ENCODE measurements around the gene ZBTB49. TPM values are rescaled to one million over a fixed set of nuclear protein-coding genes. Genes with fewer than 3 reads are reported as not detected.
A peak's percentile ranks its signal among the peaks of the same experiment; 100 is the strongest.

Gene ZBTB49
- total RNA-seq, 3 donors from 2014 or later = 3.5 to 8.9 (median 8.4) TPM

DNA sequence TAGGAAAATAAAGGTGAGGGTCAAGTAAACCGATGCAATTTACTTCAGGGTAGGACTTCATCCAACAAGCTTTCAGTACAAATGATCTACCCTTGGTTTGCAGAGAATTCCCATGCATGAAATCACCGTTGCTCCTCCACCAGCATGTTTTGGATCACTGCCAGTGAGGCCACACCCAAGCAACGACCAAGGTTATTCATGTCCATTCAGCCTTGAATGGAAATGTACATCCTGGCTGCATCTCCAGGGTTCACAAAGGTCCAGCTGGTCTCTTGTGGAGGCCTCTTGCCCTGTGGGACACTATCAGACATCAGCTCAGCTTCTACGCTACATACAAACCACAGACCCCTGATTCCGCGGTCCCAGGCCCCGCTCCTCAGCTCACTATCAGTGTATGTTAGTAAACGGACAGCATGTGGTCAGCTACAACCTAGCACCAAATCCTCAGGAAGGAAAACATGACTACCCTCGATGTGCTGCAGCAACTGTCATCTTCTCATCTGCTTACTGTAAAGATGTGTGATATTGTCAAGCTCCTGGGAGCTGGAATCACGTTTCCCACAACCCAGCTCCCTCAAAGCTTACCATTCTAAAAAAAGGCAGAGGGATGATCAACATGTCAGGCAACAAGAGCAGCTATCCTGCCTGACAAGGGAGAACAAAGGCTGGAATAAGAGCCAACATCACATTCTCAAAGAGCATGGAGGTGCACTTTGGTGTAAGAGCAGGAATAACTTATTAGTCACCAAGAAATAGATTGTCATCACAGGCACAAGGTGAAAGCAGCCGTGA lies 5.0 kb upstream of the ZBTB49 start:
- ATAC-seq (peak; percentile 62), DNase-seq (peak in 2 of 3 donors; percentile 73 to 82)
- Histone ChIP-seq H3K4me1 (ENCODE audit: low read depth) (peaks cover 8% of the 10 kb centered on the region), H3K9me3 (no peaks in the 10 kb centered on the region), H3K4me3 (no peak overlapping the region), H3K36me3 (ENCODE audit: low read depth) (no peaks in the 10 kb centered on the region)
- TF ChIP-seq CTCF (IDR thresholded peaks at IDR 0.05) = no peak
- intact Hi-C loops (cut with DNase I, micrococcal nuclease) = no loop called here

GRCh38 chr4:4288098-4288497 lies 2.0 kb upstream of the ZBTB49 start:
- intact Hi-C loops (cut with DNase I, micrococcal nuclease) = no loop called here

DNA sequence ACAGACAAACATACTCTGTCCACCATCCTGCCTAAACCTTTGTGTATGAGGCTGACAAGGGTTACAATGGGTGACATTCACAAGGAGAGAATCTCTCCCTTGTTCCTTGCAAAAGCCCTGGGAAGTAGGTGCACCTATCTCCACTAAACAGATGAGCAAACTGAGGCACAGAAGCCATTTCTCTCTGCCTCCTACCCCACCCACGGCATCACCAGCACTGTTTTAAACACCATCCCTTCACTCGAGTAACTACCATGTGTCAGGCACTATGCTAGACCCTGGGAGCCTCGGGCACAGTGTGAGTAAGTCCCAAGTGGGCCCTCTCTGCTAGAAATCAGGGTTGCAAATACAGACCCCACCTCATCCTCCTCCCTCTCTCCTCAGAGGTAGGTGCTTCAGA lies 996 bp upstream of the ZBTB49 start:
- H3K4me1 ChIP-seq (ENCODE audit: low read depth) = peaks cover 15% of the 10 kb centered on the region
- intact Hi-C loops (cut with DNase I, micrococcal nuclease) = no loop called here

More at GRCh38 chr4:4288098-4288497, 2.0 kb upstream of the ZBTB49 start:
- ATAC-seq (no peak), DNase-seq (no peak)
- H3K4me1 ChIP-seq (ENCODE audit: low read depth) = peaks cover 15% of the 10 kb centered on the region
- no peak for TF ChIP-seq CTCF (IDR thresholded peaks at IDR 0.05)
- no peaks in the 10 kb centered on the region for H3K36me3 ChIP-seq (ENCODE audit: low read depth)
- H3K4me3 ChIP-seq = no peak overlapping the region
- no peaks in the 10 kb centered on the region for H3K9me3 ChIP-seq

GRCh38 chr4:4289597-4289940 lies 482 bp upstream of the ZBTB49 start:
- H3K36me3 ChIP-seq (ENCODE audit: low read depth) = no peaks in the 10 kb centered on the region
- TF ChIP-seq CTCF (IDR thresholded peaks at IDR 0.05) = no peak
- peak; percentile 24 for ATAC-seq
- peaks cover 15% of the 10 kb centered on the region for H3K4me1 ChIP-seq (ENCODE audit: low read depth)
- H3K4me3 ChIP-seq = peak overlapping the region; percentile 80
- intact Hi-C loops (cut with DNase I, micrococcal nuclease) = no loop called here
- no peaks in the 10 kb centered on the region for H3K9me3 ChIP-seq
- DNase-seq = no peak

More for the DNA sequence above, 996 bp upstream of the ZBTB49 start:
- TF ChIP-seq CTCF (IDR thresholded peaks at IDR 0.05) = no peak
- Histone ChIP-seq H3K4me3 (no peak overlapping the region), H3K36me3 (ENCODE audit: low read depth) (no peaks in the 10 kb centered on the region), H3K9me3 (no peaks in the 10 kb centered on the region)
- no peak for DNase-seq
- no peak for ATAC-seq

DNA sequence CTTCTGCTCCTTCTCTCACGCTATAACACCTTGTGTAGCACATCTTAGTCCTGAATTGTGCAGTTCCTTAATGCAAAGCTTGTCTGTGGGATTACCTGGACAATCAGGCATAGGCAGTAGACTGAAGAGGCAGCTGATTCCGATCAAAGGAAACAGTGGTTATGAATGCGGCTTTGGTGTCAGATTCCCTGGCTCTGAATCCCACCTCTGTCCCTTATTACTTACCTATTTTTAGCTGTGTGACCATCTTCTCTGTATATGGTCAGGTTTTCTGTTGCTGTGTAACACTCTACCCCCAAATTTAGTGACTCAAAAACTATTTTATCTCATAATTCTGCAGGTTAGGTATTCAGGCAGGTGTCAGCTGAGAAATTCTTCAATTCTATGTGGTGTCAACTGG lies 3.2 kb downstream of the ZBTB49 start:
- ATAC-seq (no peak), DNase-seq (no peak)
- Histone ChIP-seq H3K4me3 (no peak overlapping the region), H3K9me3 (no peaks in the 10 kb centered on the region), H3K4me1 (ENCODE audit: low read depth) (peaks cover 15% of the 10 kb centered on the region), H3K36me3 (ENCODE audit: low read depth) (no peaks in the 10 kb centered on the region)
- TF ChIP-seq CTCF (IDR thresholded peaks at IDR 0.05) = no peak
- intact Hi-C loops (cut with DNase I, micrococcal nuclease) = no loop called here
